ENCODE results near the gene POC1A.

- TF ChIP-seq CTCF (IDR thresholded peaks at IDR 0.05) (no peak), POLR2A (IDR thresholded peaks at IDR 0.05) (no peak)
Observed at GRCh38 chr3:52063026-52063723, 91.0 kb downstream of the POC1A start.
